Stimulated activated CD8-positive, alpha-beta memory T cell treated with anti-CD3 and anti-CD28 coated beads, Interleukin-12 subunit alpha, Interleukin-12 subunit beta, amount 100 ng/mL, for 4 hours (primary cell): Measurements from ENCODE around the gene ARHGEF10L.

Experiments used
- DNase-seq: peaks from one replicate; pipeline ENCODE4 v3.0.0-alpha.2; 2020; ENCODE audit warnings: low read depth

ARHGEF10L gene

GRCh38 chr1:17713993-17714392 is 174.5 kb downstream of the ARHGEF10L start:
- DNase-seq = no peak

GRCh38 chr1:17717594-17718535 is 178.4 kb downstream of the ARHGEF10L start:
- DNase-seq = no peak

DNA sequence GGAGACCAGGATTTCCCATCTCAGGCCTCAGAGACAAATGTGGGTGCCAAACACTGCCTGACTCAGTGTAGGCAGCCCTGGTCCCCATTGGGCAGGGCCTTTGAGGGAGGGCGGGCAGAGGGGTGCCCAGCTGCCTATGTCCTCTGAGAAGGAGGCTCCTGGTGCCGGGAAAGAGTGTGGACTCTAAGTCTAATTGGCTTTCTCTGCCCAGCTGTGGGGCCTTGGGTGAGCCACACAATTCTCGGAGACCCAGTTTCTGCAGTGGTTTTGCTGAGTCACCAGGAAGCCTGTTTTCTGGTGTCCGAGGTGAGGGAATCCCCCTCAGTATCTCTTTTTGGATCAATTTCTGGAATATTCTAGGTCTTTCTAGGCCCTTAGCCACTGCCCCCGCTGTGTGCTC is 180.4 kb downstream of the ARHGEF10L start:
- no peak for DNase-seq

GRCh38 chr1:17721444-17721843 is 181.9 kb downstream of the ARHGEF10L start:
- DNase-seq = no peak

DNA sequence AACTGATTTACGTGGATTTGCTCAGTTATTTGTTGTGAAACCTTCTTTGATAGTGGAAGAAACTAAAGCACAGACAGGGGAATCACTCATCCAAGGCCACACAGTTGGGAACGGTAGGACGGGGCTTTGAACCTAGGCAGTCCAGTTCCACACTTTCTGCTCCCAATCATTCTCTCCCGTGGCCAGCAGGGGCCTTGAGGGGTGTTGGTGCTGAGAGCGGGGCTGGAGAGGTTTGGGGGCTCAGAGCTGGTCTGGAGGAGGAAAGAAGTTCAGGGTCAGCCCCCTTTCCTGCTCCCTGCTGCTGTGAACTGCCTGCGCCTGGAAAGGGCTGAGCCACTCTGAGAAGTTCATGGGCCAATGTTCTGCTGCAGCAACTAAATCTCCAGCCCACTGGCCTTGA is 184.2 kb downstream of the ARHGEF10L start:
- DNase-seq = no peak

GRCh38 chr1:17724150-17724549 is 184.7 kb downstream of the ARHGEF10L start:
- no peak for DNase-seq

DNA sequence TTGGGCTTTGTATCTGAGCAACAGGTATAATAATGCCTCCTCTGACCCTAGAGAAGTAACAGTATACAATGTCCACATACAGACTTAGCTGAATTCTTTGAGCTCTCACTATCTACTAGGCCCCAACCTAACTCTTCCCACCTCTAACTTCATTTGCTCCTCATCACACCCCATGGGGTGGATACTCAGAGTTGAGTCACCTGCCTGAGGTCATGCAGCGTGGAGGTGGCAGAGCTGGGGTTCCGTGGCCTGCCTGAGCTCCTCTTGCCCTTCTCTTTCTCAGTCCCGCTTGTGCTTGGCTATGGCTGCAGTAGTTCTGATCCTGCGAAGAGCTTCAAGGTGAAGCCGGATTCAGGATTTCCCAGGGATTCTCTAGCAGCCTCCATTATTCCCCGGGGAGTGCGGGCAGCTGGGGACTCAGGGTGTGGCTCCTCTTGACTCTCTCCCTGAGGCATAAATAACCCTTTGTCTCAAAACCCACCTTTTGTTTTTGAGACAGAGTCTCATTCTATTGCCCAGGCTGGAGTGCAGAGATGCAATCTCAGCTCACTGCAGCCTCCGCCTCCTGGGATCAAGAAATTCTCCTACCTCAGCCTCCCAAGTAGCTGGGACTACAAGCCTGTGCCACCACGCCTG is 185.7 kb downstream of the ARHGEF10L start:
- DNase-seq = no peak

GRCh38 chr1:17725811-17726582 is 186.5 kb downstream of the ARHGEF10L start:
- DNase-seq = no peak

DNA sequence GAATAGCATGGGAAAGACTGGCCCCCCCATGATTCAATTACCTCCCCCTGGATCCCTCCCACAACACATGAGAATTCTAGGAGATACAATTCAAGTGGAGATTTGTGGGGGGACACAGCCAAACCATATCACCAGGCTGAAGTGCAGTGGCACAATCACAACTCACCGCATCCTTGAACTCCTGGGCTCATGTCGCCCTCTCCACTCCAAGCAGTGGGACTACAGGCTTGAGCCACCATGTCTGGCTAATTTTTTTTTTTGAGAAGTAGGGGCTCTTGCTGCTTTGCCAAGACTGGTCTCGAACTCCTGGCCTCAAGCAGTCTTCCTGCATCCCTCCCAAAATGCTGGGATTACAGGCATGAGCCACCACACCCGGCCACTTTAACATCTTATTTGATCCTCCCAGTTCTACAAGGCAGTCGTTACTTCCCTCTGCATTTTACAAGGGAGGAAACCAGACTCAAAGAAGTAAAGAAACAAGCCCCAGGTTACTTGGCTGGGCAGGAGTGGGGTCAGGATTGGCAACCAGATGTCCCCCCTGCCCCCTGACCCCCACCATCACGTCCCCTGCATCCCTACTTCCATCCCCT is 188.7 kb downstream of the ARHGEF10L start:
- no peak for DNase-seq

GRCh38 chr1:17729248-17729647 is 189.8 kb downstream of the ARHGEF10L start:
- DNase-seq = no peak

DNA sequence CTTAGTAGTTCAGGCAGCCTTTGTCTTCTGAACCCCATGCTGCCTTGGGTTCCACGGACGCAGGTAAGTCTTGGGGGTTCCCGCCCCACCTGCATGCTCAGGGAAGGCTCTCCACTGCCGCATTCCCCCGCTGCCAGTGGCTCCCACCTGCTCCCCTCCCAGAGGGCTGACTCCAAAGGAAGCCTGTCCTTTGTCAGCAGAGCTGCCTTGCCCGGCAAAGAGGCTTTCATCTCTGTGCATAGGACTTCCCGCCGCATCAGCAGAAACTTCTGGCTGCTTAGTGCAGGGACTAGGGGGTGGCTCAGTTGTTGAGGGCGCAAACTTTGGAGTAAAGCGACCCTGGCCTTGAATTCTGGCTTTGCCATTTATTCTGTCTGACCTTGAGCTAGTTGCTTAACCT is 190.4 kb downstream of the ARHGEF10L start:
- DNase-seq = no peak

- DNase-seq = no peak
Observed at GRCh38 chr1:17731460-17731859, 192.0 kb downstream of the ARHGEF10L start.

DNA sequence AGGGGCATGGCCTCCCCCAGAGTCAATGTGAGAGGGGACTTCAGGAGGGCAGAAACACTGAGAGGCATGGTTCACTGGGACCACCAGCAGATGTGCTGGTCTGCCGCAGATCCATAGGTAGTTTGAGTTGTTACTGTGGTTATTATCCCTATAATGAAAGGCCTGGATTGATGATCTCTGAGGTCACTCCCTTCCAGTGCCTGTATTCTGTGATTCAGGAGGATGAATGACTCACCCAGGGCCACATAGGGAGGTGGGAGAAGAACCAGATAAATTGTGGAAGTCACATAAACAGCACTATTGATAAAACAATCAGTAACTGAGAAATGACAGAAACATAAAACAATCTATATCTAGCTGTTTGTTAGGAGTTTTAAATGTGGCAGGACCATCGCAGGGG is 193.0 kb downstream of the ARHGEF10L start:
- no peak for DNase-seq

DNA sequence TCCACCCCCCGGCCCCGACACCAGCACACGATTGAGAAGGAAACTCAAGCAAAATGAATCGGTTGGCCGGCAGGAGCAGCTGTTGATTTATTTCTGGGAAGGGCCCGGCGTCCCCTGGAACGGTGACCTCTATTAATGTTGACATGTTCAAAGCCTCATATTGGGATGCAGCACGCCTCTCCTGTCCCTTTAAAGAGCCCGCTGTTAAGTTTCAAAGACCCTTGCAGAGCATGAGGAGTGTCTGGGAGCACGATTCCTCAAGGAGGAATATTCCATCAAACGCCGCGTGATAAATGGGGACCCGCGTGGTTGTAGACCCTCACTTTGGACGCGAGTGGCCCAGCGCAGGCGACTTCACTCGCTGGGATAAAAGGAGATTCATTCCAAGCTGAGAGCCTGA is 194.2 kb downstream of the ARHGEF10L start:
- DNase-seq = no peak

DNA sequence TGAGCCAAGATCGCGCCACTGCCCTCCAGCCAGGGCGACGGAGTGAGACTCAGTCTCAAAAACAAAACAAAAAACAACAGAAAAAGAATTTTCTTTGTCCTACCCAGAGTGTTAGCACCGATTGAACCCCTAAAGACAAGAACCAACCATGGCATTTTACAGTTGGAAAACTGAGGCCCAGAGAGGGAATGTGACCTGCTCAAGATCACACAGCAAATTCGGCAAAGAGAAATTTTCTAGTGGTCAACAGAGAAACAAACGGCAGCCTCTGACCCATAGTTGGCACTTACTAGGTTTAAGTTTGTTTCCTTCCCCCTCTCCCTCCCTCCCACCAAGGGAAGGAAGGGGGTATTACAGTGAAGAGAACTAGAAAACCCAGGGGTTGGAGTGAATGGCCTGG is 195.1 kb downstream of the ARHGEF10L start:
- no peak for DNase-seq

- no peak for DNase-seq
Observed at GRCh38 chr1:17735348-17735747, 195.8 kb downstream of the ARHGEF10L start.

- no peak for DNase-seq
Observed at GRCh38 chr1:17735793-17736192, 196.3 kb downstream of the ARHGEF10L start.

DNA sequence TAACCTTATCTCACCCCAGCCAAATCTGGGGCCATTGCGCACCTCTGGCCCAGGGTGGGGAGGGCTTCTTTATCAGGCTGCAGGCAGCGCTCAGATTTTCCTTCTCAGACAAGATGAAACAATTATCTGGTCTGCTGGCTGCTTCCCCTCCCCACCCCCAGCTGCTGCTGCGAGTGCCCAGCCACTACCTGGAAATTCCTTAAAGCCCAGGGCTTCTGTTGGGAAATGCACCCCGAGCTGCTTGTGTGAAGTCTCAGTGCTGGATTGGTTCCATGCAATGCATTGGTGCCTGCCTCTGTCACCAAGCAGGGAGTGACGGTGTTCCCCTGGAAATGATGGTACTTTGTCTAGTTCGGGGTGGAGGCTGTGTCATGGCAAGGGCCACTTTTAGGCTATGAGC is 197.1 kb downstream of the ARHGEF10L start:
- no peak for DNase-seq

- DNase-seq = no peak
Observed at GRCh38 chr1:17739050-17739449, 199.6 kb downstream of the ARHGEF10L start.

DNA sequence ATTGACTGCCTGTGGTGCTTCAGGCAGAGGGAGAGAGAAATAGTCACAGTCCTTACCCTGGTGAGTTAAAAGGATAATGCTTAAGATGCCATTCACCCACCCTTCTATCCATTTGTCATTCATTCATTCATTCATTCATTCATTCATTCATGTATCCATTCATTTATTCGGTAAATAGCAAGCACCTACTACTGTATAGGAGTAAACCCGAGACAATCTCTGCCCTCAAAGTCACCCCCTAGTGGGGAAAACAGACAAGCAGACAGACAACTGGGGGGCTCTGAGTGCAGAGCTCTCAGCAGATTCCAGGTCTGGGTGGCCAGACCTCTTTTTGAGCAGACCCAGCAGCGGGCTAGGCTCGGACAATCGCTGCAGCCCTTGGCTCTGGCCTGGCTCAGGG is 201.6 kb downstream of the ARHGEF10L start:
- no peak for DNase-seq

DNA sequence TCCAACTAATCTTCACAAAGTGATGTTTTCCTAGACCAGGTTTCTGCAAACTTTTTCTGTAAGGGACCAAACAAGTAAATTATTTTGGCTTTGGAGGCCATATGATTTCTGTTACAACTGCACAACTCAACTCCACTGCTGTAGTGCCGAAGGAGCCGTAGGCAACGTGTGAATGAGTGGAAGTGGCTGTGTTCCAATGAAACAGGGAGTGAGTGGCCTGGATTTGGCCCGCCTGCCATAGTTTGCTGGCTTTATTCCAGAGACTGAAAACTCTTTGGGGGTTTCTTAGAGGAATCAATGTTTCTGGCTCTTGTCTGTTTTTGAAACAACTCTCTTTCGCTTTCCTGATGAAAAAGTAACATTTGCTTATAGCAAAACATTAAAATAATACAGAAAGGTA is 203.1 kb downstream of the ARHGEF10L start:
- no peak for DNase-seq

DNA sequence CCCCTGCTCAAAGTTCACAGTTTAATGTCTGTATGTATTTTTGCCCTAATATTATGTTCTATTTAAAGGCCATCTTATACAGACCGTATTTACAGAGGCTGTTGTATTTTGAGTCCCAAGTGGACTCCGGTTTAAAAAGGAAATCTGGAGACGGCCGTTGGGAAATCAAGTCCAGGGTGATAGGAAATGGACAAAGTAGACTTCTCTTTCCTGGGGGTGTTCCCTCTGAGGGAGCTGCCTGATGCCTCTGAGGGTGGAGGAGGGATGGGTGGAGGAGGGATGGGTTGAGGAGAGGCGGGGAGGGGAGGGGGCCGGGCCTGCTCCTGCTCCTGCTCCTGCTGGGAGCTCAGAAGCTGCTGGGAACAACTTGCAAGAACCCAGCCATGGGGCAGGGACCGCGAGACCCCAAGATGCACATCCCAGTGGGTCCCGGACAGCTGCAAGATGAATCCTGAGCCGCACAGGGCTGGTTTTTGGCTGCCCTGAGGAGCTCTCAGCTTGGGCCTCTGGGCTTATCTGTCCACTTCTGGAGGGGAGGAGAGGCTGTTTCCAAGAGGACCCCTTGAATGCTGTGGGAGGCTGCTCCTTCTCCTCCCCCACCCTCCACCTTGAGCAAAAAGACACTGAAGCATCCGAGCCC is 203.6 kb downstream of the ARHGEF10L start:
- DNase-seq = no peak
